NCI-H2029 treated with DMSO at 0.1 percent for 48 hours (cell line): Measurements from ENCODE around the gene OXLD1.
"Not testable (repeated sequence)": the region's sequence is repeated elsewhere in the genome, so short reads cannot be mapped to it uniquely, and the experiment has no call there.

Experiments
- DNase-seq: peaks from one replicate; lab custom pipeline; 2025; lab: John Stamatoyannopoulos, UW

Gene OXLD1

DNA sequence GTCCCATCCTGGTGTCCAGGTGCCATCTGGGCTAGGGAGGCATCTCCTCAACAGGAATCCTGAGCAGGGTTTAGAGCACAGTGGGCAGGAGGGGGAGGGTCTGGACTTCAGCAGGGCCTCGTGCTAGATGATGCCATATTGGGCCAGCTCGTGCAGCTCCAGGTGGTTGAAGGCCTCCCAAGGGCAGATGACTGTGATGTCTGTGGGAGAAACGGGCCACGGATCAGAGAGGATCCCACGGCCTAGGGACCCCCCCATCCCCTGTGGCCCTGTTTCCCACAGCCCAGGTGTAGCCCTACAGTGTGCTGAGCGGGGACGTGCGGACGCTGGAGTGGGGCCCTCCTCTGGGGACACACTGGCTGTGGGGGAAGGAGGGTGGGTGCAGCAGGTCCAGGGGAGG lies 15.5 kb downstream of the OXLD1 start:
- DNase-seq = no peak

DNA sequence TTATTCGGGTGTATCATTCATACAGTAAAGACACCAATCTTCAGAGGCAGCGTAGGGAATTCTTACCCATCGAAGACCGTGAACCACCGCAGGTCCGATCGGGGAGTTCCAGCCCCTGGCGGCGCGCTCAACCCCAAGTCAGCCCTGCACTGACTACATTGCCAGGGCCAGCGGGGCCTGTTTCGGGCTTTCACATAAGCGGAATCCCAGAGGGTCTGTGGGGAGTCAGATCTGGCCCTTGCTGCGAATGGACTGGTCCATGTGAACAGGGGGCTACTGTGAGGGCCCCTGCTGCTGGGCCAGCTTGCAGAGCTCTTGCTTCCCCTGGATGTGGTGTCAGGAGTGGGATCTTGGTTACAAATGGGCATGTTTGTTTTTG lies 17.7 kb downstream of the OXLD1 start:
- DNase-seq = no peak

DNA sequence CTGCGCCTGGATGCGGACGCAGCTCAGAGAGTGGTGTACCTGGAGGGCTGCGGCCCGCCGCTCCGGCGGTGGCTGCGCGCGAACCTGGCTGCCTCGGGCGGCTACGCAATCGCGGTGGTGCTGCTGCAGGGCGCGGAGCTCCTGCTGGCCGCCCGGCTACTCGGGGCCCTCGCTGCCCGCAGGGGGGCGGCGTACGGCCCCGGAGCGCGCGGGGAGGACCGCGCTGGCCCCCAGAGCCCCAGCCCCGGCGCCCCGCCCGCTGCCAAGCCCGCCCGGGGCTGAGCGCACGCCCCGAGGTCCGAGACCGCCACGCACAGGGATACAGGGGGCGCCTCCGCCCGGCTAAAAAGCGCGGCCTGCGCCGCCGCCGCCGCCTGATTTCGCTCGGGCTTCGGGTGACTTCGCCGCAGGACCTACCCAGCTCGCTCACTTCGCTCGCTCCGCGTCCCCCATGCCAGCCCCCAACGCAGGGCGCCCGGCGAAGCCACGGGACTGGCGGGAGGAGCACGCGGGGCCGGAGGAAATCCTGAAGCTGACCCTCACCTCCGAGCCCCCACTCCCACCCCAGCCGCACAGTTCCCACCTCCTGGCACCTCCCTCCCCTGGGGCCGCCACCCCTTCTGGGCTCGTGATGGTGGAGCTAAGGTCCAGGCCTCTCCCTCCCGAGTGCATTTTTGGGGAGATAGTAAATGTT lies 18.2 kb downstream of the OXLD1 start:
- DNase-seq = no peak

DNA sequence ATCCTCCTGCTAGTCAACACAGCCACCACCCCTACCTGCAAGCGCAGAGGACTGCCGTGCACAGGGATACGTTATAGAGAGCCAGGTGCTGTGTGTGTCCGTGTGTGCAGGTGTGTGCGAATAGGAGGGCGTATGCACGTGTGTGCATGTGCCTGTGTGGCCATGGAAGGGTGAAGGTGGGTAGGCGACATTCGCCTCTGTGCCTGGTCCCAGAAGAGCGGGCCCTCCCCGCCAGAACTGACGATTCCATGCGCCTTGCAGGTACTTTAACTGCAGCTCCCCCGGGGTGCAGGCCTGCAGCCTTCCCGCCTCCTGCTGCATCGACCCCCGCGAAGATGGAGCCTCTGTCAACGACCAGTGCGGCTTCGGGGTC lies 18.8 kb downstream of the OXLD1 start:
- no peak for DNase-seq

DNA sequence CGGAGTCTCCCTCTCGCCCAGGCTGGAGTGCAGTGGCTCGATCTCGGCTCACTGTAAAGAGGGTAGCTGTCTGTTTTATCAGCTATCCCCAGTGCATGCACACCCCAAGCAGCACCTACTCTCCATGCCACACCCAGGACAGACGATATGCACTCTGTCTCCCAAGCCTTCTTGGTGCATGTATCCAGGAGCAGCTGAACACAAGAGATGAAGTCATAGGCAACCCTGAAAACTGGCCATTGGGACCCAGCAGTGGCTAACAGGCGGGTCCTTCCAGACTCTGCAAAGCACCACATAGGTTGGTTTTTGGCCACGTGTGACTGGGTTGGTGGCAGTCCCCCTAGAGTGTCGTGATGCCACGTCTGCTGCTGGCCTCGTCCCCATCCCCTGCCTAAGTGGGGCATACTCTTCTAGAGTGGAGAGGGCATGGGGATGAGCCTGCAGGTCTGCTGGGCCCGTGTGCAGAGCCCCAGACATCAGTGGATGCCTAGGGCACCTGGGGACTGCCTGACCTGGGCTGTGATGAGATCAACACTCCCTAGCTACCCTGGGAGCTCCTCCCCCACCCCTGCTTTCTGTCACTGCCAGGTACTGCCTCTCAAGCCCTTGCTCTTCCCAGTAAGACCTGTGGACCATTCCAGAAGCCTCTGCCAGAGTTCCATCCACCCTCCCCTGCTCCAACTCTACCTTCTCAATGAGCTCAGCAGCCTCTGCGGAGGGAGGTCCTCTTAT lies 19.4 kb downstream of the OXLD1 start:
- no peak for DNase-seq

DNA sequence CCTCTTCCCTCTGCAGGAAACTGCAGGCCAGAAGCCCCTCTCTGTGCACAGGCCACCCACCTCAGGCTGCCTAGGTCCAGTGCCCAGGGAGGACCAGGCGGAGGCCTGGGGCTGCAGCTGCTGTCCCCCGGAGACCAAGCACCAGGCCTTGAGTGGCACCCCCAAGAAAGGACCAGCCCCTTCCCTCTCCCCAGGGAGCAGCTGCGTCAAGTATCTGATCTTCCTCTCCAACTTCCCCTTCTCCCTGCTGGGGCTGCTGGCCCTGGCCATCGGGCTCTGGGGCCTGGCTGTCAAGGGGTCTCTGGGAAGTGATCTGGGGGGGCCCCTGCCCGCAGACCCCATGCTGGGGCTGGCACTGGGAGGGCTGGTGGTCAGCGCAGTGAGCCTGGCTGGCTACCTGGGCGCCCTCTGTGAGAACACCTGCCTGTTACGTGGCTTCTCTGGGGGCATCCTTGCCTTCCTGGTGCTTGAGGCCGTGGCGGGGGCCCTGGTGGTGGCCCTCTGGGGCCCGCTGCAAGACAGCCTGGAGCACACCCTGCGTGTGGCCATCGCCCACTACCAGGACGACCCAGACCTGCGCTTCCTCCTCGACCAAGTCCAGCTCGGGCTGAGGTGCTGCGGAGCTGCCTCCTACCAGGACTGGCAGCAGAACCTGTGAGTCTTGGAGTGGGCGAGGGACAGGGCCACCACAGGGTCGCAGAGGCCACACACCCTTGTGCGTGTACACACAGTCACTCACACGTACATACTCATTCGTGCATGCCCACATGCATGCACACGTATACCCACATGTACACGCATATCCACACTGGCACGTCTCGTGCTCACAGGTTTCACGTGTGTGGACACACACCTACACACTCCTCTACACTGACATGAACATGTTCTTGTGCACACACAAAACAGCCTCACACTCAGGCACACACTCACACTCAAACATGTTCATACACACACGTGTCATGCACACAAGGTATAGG lies 21.1 kb downstream of the OXLD1 start:
- no peak for DNase-seq

DNA sequence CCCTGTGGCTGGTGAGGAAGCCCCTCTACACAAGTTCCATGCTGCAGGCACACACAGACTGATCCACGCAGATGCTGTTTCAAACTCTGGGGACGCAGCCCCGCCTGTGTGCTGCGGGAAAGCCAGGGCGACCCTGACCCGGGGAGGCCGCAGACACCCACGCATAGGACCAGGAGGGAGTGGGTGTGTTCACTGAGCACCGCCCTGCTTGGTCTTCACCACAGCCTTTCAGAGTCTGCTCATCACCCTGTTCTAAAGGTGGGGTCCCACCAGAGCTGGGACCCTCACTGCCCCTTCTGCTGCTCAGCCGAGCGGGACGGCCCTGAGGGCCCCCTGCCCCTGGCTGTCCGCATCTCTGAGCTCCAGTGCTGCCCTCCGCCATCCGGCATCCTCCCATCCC lies 21.9 kb downstream of the OXLD1 start:
- no peak for DNase-seq

DNA sequence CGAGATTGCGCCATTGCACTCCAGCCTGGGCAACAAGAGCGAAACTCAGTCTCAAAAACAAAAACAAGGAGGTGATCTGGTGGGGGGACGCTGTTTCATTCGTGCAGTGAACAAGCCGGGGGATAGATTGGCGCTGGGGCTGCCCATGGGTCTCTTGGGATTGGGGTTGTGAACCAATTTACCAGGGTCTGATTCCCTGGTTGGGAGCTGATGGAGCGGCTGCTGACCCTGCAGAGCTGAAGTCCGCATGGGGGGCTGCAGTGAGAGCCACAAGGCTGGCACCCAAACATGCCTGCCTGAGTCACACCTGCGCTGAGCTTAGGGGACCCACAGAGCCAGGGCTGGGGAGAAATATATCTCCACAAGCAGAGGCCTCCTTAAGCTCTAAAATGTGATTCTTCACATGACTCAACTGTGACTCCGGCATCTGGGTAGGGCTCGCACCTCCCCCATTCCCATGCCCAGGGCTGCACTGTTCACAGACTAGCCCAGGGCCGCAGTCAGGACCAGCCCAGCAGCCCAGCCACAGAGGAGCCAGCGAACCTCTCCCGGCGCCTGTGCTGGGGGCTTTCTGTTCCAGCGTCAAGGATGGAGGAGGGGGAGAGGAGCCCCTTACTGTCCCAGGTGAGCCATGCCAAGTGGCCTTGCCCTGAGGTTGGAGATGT lies 24.4 kb downstream of the OXLD1 start:
- no peak for DNase-seq

DNA sequence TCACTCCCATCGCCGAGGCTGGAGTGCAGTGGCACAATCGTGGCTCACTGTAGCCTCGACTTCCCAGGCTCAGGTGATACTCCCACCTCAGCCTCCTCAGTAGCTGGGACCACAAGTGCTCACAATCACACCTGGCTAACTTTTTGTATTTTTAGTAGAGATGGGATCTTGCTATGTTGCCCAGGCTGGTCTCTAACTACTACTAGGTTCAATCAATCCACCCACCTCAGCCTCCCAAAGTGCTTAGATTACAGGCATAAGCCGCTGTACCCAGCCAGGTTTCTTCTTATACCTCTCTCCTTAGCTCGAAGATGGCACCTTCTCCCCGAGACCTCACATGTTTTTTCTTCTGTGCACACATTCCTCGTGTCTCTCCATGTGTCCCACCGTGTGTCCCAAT lies 26.4 kb downstream of the OXLD1 start:
- no peak for DNase-seq

DNA sequence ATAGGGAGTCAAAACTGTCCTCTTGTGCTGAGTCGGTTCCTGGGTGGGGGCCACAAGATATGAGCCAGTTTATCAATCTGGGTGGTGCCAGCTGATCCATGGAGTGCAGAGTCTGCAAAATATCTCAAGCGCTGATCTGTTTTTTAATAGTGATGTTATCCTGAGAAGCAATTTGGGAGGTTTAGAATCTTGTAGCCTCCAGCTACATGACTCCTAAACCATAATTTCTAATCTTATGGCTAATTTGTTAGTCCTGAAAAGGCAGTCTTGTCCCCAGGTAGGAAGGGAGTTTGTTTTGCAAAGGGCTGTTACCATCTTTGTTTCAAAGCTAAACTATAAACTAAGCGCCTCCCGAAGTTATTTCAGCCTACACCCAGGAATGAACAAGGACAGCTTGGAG lies 27.7 kb downstream of the OXLD1 start:
- DNase-seq = no peak

DNA sequence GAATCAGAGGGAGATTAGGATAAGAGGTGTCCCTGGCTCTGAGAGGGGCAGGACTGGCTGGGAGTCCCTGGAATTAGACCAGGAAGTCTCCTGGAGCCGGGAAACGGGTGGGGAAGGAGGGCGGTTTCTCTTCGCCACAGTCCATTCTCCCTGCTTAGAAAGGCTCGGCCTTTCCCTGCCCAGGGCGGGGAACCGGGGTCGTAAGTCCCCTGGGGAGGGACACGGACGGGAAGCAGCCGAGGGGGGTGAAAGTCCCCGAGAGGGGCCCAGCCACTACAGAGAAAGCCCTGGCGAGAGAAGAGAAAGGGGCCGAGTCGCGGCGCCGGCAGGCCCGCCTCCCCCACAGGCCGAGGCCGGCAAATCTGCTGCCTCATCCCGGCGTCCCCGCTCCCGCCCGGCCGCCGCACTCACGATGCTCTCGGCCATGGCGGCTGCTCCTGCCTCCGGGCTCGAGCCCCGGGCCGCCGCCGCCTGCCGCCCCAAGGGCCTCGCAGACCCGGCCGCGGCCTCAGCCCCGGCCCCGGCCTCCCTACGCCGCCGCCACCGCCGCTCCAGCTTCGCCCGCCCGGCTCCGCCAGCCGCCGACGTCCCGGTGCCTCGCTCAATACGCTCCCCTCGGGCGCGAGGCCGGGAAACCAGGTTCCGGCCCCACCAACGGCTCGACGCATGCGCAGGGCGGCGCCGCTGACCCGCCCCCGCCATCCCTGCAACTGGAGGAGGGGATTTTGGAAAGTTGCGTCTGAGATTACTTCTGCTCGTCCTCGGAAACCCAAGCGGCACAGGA lies 29.7 kb downstream of the OXLD1 start, which contains the start of the genes NPLOC4 and TSPAN10:
TSS of gene NPLOC4 (minus strand) at position 608 of the 784 bp plus-strand sequence. CDS start at position 426, 182 bp downstream.
TSS of gene TSPAN10 (plus strand) at position 692 of the 784 bp plus-strand sequence. CDS start 5,217 bp downstream, outside the sequence.
- DNase-seq = peak; percentile 9

DNA sequence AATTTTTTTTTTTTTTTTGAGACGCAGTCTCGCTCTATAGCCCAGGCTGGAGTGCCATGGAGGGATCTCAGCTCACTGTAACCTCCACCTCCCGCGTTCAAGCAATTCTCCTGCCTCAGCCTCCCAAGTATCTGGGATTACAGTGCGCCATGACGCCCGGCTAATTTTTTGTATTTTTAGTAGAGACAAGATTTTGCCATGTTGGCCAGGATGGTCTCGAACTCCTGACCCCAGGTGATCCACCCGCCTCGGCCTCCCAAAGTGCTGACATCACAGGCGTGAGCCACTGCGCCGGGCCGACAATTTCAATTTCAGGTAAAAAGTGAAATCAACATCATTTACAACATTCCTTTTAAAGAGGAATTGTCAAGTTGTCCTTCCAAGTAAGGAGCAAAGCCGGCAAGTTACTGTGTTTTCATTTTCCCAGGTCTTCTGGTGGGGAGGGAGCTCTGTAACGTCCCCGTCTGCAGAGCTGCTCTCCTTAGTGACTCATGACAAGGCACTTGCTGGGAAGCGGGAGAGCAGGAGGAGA lies 30.4 kb downstream of the OXLD1 start:
- no peak for DNase-seq

DNA sequence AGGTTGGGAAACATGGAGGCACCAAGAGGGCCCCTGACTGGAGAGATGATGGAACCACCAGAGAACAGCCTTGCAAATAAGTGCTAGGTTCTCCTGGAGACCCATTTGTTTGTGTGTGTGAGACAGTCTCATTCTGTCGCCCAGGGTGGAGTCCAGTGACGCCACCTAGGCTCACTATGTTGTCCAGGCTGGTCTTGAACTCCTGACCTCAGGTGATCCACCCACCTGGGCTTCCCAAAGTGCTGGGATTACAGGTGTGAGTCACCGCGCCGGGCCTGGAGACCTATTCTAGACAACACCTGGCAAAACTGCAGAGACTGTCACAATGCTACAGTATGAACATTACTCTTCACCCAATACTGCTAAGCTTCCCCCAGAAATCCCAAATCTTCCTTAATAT lies 31.0 kb downstream of the OXLD1 start:
- no peak for DNase-seq

DNA sequence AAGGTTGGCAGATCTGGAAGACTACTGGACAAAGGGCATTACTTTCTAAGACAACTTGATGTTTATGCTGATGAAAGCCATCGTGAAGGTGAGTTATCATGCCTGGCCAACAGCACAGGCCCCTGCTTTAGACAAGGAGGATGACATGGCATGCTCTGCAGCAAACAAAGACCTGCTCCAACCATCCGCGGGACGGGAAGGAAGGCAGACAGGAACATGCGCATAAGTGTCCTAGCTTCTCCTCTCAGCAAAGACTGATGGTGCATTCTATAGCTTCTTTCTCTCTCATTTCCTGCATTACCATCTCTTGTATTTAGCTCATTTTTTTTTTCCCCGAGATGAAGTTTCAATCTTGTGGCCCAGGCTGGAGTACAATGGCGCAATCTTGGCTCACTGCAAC lies 34.9 kb downstream of the OXLD1 start:
- no peak for DNase-seq

DNA sequence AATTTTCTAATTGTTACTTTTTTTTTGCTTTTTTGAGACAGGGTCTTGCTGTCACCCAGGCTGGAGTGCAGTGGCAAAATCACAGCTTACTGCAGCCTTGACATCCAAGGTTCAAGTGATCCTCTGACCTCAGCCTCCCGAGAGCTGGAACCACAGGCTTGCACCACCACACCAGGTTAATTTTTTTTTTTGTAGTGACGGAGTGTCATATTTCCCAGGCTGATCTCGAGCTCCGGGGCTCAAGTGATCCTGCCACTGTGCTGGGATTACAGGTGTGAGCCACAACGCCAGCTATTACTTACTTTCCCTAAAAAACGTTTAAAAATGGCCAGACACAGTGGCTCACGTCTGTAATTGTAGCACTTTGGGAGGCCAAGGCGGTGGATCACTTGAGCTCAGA lies 36.1 kb downstream of the OXLD1 start:
- no peak for DNase-seq

DNA sequence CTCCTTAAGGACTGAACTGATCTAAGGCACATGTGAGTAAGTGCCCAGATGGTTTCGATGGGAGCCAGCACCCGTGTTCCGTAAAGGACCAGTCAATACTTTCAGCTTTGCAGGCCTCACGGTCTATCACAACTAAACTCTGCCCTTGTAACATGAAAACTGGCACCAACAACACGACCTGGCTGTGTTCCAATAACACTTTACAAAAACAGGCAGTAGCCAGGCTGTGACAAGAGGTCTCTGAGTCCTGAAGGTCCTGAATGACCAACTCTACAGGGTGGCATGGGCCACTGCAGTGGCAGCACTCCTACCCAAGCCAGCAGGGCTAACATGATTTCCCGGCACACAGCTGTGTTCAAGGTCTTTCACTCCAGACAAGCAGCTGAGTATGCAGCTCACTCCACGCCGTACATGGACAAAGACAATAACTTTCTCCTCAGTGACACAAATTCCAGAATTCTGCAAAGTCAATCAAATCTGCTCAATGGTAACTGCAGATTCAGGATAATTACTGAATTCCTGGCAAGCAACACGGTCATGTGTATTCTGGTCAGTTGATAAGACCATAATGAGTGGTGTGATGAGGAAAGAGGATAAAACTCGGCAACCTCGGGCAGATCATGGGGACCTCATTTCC lies 44.8 kb downstream of the OXLD1 start:
- DNase-seq = no peak

DNA sequence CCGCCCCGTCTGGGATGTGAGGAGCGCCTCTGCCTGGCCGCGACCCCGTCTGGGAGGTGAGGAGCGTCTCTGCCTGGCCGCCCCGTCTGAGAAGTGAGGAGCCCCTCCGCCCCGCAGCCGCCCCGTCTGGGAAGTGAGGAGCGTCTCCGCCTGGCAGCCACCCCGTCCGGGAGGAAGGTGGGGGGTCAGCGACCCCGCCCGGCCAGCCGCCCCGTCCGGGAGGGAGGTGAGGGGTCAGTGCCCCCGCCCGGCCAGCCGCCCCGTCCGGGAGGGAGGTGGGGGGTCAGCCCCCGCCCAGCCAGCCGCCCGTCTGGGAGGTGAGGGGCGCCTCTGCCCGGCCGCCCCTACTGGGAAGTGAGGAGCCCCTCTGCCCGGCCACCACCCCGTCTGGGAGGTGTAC lies 48.1 kb downstream of the OXLD1 start:
- not testable (repeated sequence) for DNase-seq

DNA sequence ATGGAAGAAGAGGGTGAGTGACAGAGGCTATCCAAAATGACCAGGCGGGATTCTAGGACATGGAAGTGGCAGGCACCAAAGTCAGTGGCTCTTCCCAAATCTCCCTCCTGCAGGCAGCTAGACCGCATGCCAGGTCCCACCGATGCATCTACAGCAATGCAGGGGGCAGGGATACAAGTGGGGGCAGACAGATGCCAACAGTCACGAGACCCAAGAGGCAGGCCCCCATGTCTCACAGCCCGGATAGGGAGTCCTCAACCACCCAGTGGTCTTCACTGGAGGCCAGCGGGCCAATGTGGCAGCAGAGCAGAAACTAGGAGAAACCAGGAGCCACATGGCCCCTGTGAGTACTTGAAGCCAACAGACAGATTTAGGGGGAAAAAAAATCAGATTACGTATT lies 49.5 kb downstream of the OXLD1 start:
- no peak for DNase-seq

DNA sequence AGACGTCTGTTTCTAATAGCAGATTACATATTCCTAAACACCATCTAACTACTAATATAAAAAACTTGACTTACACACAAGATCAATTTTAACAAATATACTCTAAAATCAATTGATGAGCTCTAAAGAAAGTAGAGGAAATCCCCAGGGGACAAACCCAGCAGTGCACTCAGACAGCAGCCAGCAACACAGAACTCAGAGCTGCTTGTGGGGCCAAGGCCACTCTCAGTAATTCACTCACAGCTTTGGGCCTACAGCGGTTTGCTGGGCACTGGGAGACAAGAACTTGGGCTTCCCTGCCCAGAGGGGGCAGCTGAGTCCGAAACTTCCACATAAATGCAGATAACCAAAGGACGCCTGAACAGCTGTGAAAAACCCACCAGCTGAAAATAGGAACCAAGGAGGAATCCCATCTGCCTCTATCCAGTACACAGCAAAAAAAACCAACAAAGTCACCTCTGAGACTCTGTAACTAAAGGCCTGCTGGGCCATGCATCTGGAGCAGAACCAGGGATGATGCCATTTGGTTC lies 50.9 kb downstream of the OXLD1 start:
- no peak for DNase-seq
